GM19239 (cell line): ENCODE results near the gene OR8S1.
"Not testable (repeated sequence)": the region's sequence is repeated elsewhere in the genome, so short reads cannot be mapped to it uniquely, and the experiment has no call there.

Experiments used
- DNase-seq: peaks from one replicate; pipeline ENCODE4 v3.0.0; 2011; ENCODE audit warnings: low spot score; ENCODE audit not compliant: insufficient read length
- FAIRE-seq: peaks from 2 replicates; lab custom pipeline; 2011; peaks lifted over from hg19 to GRCh38; lab: Jason Lieb, UNC

The OR8S1 gene

DNA sequence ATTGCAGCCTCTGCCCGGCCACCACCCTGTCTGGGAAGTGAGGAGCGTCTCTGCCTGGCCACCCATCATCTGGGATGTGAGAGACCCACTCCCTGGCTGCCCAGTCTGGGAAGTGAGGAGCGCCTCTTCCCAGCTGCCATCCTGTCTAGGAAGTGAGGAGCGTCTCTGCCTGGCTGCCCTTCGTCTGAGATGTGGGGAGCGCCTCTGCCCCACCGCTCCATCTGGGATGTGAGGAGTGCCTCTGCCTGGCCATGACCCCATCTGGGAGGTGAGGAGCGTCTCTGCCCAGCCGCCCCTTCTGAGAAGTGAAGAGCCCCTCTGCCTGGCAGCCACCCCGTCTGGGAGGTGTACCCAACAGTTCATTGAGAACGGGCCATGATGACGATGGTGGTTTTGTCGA lies 26.2 kb downstream of the OR8S1 start:
- not testable (repeated sequence) for DNase-seq, FAIRE-seq

DNA sequence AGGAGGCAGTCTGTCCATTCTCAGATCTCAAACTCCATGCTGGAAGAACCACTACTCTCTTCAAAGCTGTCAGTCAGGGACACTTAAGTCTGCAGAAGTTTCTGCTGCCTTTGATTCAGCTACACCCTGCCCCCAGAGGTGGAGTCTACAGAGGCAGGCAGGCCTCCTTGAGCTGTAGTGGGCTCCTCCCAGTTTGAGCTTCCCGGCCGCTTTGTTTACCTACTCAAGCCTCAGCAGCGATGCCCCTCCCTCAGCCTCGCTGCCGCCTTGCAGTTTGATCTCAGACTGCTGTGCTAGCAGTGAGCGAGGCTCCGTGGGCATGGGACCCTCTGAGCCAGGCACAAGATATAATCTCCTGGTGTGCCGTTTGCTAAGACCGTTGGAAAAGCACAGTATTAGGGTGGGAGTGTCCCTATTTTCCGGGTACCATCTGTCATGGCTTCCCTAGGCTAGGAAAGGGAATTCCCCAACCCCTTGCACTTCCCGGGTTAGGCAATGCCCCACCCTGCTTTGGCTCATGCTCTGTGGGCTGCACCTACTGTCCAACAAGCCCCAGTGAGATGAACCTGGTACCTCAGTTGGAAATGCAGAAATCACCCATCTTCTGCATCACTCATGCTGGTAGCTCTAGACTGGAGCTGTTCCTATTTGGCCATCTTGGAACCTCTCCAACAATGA lies 28.4 kb downstream of the OR8S1 start:
- DNase-seq, FAIRE-seq: not testable (repeated sequence)

DNA sequence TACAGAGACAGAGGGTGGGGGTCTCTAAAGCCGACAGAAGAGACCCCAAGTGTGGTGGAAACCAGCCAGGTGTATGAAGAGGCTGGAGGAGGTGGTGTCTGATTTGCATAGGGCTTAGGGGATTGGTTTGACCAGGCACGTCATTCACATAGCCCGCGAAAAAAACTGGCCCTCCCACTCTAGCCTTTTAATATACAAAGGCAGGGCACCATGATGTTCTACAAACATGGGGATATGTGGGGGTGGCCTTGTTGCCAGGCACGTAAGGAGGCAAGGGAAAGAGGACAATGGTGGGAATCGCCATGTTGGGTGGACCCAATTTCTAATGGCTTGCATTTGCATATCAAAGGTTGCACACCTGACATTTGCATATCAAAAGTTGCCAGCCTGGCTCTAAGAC lies 31.2 kb downstream of the OR8S1 start:
- FAIRE-seq, result no peak

DNA sequence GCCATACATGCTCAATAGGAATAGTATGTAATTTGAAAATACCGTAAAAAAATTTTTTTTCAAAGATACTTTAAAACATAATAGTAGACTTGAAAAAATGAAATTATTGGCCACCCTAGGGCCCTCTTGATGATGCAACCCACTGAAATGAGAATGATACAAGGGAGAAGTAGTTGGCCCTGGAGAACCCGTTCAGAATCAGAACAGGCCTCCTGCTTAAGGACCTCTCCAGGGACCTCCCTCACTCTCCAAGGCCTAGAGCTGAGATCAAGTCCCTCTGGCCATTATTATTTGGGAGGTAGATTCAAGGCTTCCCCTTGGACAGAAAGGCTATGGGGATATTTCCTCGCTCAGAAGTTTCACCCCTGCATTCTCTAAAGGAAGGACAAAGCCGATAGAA lies 32.5 kb downstream of the OR8S1 start:
- DNase-seq (no peak), FAIRE-seq (no peak)

More for the DNA sequence above, 31.2 kb downstream of the OR8S1 start:
- no peak for DNase-seq

DNA sequence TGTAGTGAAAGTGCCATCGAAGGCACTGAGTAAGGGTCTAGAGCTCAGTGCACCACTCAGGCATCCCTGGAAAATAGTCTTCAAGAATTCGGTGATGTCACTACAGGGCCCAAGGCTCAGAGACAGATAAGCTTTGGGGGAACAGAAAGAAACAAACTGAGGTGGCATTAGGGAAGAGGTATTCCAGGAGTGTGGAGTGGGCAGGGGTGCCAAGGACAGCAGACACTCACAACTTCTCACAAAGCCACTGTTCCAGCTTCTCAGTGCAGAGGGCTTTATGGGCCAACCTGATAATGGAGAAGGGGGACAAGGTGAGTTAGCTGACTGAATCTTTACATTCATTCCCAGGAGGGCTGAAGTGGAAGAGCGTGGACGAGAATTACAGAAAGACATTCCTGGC lies 42.3 kb downstream of the OR8S1 start:
- DNase-seq (no peak), FAIRE-seq (no peak)

- no peak for FAIRE-seq
These were observed 44.5 kb downstream of the OR8S1 start, which contains the start of gene LALBA for GRCh38 chr12:48569946-48570345. LALBA (minus strand) TSS chr12:48570046; CDS start chr12:48570020, 26 bp downstream.

GRCh38 chr12:48572326-48572725 lies 46.9 kb downstream of the OR8S1 start:
- FAIRE-seq (no peak), DNase-seq (no peak)

More at GRCh38 chr12:48569946-48570345, 44.5 kb downstream of the OR8S1 start, which contains the start of gene LALBA:
- no peak for DNase-seq
